Measurements from ENCODE around the gene LAMP5. TPM values are rescaled to one million over a fixed set of nuclear protein-coding genes. Genes with fewer than 3 reads are reported as not detected.

LAMP5 gene
- total RNA-seq, 2 donors from 2014 or later, result not detected

DNA sequence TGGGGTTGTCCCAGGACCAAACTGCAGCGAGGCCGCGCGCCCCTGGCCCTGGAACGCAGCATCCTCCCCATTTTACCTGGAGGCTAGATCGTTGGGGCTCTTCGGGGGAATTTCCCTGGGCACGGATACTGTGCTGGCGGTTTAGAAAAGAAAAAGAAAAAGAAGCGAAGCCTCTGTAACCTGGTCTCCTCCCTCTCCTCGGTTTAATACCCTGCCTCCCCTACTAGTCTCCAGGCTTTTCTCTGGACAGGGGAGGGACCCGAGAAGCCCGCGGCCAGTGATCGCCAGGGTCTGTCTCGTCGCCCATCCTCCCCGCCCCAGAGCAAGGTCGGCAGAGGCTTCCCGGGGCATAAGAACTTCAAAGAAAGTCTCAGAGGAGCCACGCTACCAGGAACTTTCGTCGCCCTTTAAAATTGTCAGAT is 6.1 kb upstream of the LAMP5 start:
- no peaks in the 10 kb centered on the region for H3K36me3 ChIP-seq (replicated peaks in 1 of 2; ENCODE audit: insufficient read depth in 1 of 2, low read depth in 2 of 2)
- H3K27me3 ChIP-seq, result peaks cover 0 to 17% of the 10 kb centered on the region in 2 donors
- no peak overlapping the region for H3K4me3 ChIP-seq
- ATAC-seq, result no peak
- no peak for DNase-seq
- no peak overlapping the region for H3K27ac ChIP-seq
- no peaks in the 10 kb centered on the region for H3K9me3 ChIP-seq
- H3K4me1 ChIP-seq, result peaks cover 9% of the 10 kb centered on the region
- 6 to 8% methylated on average over 23 of the region's 23 CpGs for WGBS, 2 donors
- TF ChIP-seq CTCF (IDR thresholded peaks at IDR 0.05) (no peak), POLR2A (IDR thresholded peaks at IDR 0.05) (no peak)
- intact Hi-C loops (cut with DNase I), result no loop called here

DNA sequence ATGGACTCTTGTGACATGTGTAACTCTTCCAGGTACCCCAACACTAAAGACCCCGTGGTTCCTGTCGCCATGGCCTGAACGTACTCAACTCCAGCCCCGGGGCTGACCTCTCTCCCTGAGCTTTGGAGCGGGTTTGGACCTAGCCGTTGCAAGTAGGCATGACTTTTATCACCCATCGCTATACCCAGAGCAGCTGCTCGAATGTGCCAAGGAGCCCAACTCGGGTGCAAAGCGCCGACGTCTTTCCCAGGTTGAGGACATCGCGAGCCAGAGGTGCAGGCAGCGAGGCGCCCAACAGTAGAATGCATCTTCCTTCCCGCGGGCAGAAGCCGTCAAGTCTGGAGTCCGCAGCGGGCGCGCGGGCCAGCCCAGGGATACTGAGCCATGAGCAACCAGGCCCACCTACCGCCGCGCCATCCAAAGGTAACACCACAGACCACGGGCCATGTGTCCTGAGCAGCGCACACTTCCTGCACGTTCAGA is 5.7 kb upstream of the LAMP5 start:
- Histone ChIP-seq H3K4me1 (peaks cover 9% of the 10 kb centered on the region), H3K4me3 (no peak overlapping the region), H3K27ac (no peak overlapping the region), H3K27me3 (peaks cover 0 to 17% of the 10 kb centered on the region in 2 donors), H3K9me3 (no peaks in the 10 kb centered on the region), H3K36me3 (replicated peaks in 1 of 2; ENCODE audit: insufficient read depth in 1 of 2, low read depth in 2 of 2) (no peaks in the 10 kb centered on the region)
- no peak for TF ChIP-seq POLR2A (IDR thresholded peaks at IDR 0.05)
- TF ChIP-seq CTCF (IDR thresholded peaks at IDR 0.05), result no peak
- ATAC-seq (no peak), DNase-seq (no peak)
- intact Hi-C loops (cut with DNase I), result no loop called here
- WGBS, 2 donors, result 6 to 11% methylated on average over 16 to 30 of the region's 30 CpGs

DNA sequence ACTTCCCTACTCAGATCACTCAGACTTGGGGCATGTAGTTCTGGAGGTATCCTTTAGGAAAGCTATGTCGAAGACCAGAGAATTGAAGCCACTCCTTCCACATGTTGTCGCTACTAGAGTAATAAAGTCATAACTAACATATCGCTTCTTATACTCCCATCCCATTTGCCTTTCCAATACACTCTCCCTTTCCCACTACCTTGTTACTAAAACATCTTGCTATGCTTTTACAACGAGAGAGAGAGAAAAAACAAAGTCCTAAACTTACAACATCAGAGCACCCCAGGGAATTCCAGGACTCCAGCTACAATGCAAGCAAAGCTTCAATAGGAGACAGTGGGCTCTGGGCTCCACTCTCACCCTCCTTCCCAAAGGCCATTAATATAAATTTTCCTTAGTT is 5.1 kb upstream of the LAMP5 start:
- peaks cover 0 to 17% of the 10 kb centered on the region in 2 donors for H3K27me3 ChIP-seq
- TF ChIP-seq POLR2A (IDR thresholded peaks at IDR 0.05) (no peak), CTCF (IDR thresholded peaks at IDR 0.05) (no peak)
- no peaks in the 10 kb centered on the region for H3K9me3 ChIP-seq
- 20 to 37% methylated on average over 4 of the region's 4 CpGs for WGBS, 2 donors
- H3K36me3 ChIP-seq (replicated peaks in 1 of 2; ENCODE audit: insufficient read depth in 1 of 2, low read depth in 2 of 2), result no peaks in the 10 kb centered on the region
- H3K4me3 ChIP-seq, result no peak overlapping the region
- DNase-seq (no peak), ATAC-seq (no peak)
- intact Hi-C loops (cut with DNase I), result no loop called here
- H3K4me1 ChIP-seq, result peaks cover 9% of the 10 kb centered on the region
- H3K27ac ChIP-seq, result no peak overlapping the region

GRCh38 chr20:9510911-9511310 is 3.5 kb upstream of the LAMP5 start:
- Histone ChIP-seq H3K27ac (no peak overlapping the region), H3K4me1 (peaks cover 16% of the 10 kb centered on the region), H3K4me3 (no peak overlapping the region), H3K27me3 (peaks cover 0 to 6% of the 10 kb centered on the region in 2 donors), H3K9me3 (no peaks in the 10 kb centered on the region), H3K36me3 (replicated peaks in 1 of 2; ENCODE audit: insufficient read depth in 1 of 2, low read depth in 2 of 2) (no peaks in the 10 kb centered on the region)
- WGBS, 2 donors, result 54 to 71% methylated on average over 5 of the region's 5 CpGs
- ATAC-seq (no peak), DNase-seq (no peak)
- no peak for TF ChIP-seq POLR2A (IDR thresholded peaks at IDR 0.05)
- TF ChIP-seq CTCF (IDR thresholded peaks at IDR 0.05), result no peak
- intact Hi-C loops (cut with DNase I), result no loop called here

GRCh38 chr20:9514072-9514460 is 324 bp upstream of the LAMP5 start:
- WGBS, 2 donors, result 12 to 19% methylated on average over 9 of the region's 9 CpGs
- H3K36me3 ChIP-seq (replicated peaks in 1 of 2; ENCODE audit: insufficient read depth in 1 of 2, low read depth in 2 of 2), result no peaks in the 10 kb centered on the region
- ATAC-seq (no peak), DNase-seq (no peak)
- H3K4me1 ChIP-seq, result peaks cover 8% of the 10 kb centered on the region
- no peak overlapping the region for H3K4me3 ChIP-seq
- H3K27me3 ChIP-seq, result no peaks in the 10 kb centered on the region
- no peaks in the 10 kb centered on the region for H3K9me3 ChIP-seq
- no peak for TF ChIP-seq POLR2A (IDR thresholded peaks at IDR 0.05)
- no peak for TF ChIP-seq CTCF (IDR thresholded peaks at IDR 0.05)
- intact Hi-C loops (cut with DNase I), result no loop called here
- no peak overlapping the region for H3K27ac ChIP-seq
